DMS79 (cell line): ENCODE results near the gene FOXO3B.
"Not testable (repeated sequence)": the region's sequence is repeated elsewhere in the genome, so short reads cannot be mapped to it uniquely, and the experiment has no call there.

Source experiments
- DNase-seq: peaks from one replicate; lab custom pipeline; 2025; lab: John Stamatoyannopoulos, UW

Gene FOXO3B

DNA sequence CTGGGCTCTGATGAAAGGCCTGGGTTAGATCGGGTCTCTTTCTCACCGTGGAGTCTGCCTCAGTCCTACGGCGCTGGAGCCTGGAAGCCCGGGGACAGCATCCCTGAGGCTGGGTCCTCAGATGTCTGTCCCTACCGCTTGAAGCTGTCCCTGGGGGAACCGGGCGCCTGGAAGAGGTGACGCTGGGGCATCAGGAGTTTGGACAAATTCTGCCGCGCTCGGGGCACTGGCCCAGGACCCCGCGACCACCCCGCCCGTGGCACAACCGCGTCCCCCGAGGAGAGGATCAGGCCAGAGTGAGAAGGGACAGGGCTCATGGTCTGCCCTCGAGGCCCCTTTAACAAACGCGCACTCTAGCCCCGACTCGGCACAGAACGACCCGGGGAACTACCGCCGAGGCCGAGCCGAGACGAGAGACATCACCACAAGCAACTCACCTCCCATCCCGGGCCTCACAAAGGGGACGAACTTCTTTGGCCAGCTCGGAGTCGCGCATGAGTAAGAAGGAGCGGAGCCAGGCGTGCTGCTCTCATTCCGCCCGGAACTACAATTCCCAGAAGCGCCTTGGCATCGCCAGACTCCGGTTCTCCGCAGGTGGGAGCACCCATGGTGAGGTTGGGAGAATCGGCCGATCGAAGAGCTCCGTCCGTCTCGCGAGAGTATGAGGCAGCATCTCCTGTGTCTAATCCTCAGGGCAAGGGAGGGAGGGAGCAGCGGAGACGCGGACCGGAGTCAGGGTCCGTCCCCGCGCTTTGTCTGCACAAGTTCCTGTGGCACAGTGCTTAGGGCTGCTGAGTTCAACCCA is at the start of gene FOXO3B:
Gene FOXO3B (minus strand): TSS at position 548 of the 805 bp plus-strand sequence. CDS start 663 bp downstream, outside the sequence.
- not testable (repeated sequence) for DNase-seq

DNA sequence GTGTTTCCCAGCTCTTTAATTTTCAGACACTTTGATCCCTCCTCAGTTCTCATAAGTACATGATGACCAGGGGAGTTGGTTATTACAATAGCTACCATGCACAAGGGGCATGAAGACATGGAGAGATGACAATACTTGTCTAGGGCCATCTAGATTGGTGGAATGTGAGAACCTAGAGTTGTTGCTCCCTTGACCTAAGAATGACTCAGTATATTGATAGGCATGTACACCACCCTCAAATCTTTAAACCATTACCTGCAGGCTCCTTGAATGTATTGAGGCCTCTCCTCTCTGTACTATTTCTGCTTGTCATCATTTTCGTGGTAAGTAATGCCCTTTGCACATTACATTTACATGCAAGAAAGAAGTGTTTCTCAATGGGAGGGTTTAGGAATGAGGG is 41.4 kb upstream of the FOXO3B start:
- DNase-seq, result not testable (repeated sequence)

DNA sequence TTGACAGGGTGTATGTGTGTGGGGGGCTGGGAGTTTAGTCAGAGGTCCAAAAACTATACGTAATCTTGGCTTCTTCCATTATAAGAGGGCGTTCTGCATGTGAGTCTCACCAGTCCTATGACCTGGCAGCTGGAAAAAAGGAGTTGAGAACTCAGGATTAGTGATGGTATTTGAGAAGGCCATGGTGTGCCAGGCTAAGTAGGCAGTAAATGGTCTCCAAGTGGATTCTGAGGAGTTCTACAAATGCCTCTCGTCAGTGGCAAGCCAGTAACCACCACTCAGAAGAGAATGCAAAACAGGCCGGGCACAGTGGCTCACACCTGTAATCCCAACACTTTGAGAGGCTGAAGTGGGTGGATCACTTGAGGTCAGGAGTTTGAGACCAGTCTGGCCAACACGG is 40.5 kb upstream of the FOXO3B start:
- DNase-seq, result peak; percentile 57

DNA sequence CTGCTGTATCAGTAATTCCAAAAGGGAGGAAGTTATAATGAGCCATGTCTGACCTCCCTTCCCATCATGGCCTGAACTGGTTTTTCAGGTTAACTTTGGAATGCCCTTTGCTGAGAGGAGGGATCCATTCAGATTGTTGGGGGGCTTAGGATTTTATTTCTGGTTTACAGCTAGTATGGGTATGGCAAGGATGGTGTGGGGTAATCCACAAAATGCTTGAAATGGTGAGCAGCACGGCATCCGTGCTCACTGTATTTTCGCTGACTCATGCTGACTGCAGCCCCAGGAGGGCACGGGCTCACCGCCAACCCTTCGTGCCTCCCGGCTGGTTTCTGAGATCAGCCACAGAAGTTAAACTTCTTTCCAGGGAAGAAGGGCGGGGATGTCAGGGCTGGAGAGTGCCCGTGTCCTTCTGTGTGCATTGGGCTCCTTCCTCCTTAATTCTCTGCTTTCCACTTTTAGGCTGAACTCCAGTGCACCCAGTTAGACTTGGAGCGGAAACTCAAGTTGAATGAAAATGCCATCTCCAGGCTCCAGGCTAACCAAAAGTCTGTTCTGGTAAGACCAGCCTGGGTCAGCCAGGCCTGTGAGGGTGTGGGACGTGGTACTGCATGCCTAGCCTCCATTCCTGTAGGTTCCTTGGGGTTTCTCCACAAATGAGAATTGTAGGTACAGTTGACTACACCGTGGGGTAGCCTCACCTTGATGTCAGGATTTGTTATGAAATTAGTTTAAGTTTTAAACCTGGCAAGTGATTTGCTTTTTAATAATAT is 39.8 kb upstream of the FOXO3B start:
- DNase-seq, result not testable (repeated sequence)

DNA sequence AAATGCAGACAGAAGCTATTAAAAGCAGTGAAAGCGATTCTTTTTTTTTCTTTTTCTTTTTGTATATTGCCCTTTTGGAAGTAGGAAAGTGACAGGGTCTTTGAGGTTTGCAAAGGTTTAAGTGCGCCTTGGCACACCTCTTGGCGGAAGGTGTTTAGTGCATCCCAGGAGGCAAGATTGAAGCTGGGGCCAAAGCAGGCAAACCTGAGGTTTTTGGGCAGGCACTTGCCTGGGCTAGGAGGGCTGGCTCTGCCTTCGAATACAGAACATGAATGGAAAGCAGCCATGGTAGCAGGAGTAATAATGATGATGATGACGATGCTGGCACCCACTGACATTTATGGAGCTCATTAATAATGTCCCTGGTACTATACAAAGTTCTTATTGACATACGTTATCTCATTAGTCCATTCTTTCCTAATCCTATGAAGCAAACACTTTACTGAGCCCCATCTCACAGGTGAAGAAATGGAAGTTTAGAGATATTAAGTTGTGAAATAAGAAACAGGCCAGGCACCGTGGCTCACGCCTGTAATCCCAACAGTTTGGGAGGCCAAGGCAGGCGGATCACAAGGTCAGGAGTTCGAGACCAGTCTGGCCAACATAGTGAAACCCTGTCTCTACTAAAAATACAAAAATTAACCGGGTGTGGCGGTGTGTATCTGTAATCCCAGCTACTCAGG is 37.5 kb upstream of the FOXO3B start:
- not testable (repeated sequence) for DNase-seq

DNA sequence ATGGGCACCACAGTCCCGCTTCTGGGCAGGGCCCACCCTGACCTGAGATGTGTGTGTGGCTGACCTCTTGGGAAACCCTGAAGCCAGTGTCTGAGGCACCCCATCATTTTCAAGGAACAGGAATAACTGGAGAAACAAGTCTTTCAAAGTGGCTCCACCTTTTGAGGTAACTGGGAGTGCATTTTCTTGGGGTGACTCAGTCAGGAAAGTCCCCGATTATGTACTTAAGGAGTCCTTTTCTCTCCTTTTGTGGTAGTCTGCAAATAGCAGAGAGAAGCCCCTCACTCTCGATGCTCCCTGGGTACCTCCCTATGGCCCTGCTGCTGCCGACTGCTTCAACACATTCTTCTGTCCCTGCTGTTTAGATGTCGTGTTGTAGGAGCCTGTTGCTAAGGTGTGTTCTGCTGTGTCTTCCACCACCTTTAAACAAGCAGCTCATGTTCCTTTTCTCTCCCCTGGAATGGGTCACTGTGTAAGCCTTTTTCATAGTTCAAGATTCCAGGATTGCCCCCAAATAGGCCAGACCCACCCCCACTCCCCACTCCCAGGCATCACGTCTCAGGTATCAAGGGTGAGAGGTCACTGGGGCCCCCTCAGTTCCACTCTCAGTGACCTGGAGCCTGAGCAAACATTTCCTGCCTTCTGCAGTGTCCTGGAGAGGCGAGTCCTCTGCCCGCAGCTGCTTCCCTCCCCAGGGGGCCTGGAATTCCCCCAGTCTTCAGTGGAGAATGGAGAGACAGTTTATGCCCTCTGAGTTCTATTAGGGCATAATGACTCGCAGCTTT is 36.7 kb upstream of the FOXO3B start:
- DNase-seq, result not testable (repeated sequence)

DNA sequence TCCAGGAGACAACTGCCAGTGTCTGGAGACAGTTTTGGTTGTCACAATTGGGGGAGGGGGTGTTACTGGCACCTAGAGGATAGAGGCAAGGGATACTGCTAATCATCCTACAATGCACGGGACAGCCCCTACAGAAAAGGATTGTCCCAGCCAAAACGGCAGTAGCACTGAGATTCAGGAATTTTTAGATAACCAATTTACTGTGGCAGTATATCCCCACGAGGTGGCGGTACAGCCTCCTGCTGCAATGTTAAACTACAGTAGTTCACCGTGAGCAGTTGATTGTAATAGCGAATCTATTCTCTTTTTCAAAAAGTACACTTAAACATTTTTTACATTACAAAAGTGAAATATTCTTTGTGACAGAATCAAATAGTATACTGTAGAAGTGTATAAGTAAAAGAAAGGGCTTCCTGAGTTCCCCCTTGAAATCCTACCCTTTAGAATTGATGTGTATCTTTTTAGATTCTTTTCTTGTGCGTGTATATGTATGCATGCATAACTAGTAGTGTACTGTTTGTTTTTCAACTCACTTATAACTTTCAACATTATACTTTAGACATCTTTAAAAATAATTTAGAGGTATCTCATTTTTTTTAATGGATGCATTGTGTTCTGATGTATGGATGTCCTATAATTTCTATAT is 30.4 kb upstream of the FOXO3B start:
- DNase-seq, result not testable (repeated sequence)

DNA sequence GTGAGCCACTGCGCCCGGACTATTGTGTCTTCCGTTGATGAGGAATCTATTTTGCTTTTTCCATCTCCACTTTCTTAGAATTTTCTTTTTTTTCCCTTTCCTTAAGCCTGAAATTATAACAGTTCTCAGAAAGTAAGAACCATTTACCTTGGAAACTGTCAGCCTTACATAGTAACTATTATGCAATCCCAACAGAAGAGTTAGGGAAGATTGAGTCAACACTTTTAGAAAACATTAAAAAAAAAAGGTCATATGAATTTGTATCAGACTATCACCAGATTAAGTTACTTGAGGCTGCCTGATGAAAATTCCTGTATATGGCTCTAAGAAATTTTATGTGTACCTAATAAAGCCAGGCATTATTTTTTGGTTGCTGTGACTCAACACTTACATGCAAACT is 26.1 kb upstream of the FOXO3B start:
- DNase-seq, result not testable (repeated sequence)

DNA sequence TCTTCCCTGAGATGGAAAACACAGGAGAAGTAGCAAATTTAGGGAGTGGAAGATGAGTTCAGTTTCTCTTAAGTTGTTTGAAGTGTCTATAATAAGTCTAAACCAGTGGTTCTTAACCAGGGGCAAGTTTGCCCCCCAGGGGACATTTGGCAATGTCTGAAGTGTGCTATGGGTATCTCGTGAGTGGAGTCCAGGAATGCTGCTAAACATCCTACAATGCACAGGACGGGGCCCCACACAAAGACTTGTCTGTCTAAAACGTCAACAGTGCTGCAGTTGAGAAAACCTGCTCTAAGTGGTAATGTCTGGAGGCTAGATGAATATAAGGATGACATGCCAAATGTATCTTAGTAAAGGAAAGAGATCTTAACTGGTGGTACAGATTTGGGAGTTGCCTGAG is 23.8 kb upstream of the FOXO3B start:
- DNase-seq, result not testable (repeated sequence)

DNA sequence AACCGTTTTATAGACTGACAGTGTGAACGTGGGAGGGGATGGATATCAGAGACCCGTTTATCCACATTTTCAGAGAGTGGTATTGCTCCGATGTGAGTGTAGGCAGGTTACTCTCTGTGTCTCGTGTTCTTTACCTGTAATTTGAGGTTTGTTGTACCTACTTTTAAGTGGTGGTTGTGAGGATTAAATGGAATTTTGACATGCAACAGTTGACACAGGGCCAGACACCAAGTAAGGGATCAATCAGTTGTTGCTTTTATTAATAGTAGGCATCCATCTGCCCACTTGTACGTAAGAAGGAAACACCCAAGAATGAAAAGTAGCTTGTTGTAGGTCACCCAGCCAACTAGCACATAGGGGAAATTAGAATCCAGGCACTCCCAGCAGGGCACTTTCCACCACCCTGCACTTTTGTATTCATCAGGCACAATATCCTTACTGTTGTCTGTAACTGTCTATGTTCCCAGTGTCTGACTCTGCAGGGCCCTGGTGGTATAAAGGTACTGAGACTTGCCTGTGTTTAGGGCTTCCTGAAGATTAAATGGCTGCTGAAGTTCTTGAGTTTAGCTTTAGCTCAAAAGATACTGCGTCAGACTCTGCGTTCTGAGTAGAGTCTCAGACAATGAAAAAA is 16.5 kb upstream of the FOXO3B start:
- not testable (repeated sequence) for DNase-seq

DNA sequence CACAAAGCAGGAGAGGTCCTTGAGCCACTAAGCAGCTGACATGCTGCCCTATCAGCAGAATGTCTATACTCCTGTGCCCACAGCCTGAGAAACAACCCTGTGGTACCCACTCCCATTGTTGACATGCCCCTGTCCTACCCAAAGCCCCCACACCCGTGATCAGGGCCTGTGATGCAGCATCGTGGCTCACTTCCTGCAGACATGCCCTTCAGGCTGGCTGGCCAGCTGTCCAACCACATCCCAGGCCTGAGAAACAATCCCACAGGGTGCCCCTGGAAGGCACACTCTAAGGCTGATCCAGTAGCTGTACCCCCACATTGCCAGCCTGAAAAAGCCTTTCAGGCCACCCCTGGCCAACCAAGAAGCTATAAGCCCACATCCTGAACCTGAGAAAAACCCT is 13.0 kb upstream of the FOXO3B start:
- not testable (repeated sequence) for DNase-seq

DNA sequence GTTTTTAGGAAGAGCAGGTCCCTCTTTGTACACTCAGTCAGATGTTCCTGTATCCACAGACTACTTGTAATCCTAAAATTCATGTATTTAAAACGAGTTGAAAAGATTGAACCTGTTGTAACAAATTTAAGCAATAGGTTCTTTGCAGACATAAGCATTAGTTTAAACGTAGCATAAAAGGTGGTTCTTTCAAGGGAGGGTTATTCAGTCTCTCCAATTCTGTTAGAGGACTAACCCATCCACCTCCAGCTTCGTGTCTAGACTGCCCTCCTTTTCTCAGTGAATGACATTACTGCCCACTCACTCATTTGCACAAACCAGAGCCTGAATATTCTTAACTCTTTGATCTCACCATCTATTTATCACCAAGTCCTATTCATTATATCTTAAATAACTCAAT is 554 bp upstream of the FOXO3B start:
- not testable (repeated sequence) for DNase-seq

DNA sequence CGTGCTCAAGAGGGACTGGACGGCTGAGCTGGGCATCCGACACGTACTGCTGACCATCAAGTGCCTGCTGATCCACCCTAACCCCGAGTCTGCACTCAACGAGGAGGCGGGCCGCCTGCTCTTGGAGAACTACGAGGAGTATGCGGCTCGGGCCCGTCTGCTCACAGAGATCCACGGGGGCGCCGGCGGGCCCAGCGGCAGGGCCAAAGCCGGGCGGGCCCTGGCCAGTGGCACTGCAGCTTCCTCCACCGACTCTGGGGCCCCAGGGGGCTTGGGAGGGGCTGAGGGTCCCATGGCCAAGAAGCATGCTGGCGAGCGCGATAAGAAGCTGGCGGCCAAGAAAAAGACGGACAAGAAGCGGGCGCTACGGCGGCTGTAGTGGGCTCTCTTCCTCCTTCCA is 4.7 kb downstream of the FOXO3B start:
- DNase-seq, result not testable (repeated sequence)

DNA sequence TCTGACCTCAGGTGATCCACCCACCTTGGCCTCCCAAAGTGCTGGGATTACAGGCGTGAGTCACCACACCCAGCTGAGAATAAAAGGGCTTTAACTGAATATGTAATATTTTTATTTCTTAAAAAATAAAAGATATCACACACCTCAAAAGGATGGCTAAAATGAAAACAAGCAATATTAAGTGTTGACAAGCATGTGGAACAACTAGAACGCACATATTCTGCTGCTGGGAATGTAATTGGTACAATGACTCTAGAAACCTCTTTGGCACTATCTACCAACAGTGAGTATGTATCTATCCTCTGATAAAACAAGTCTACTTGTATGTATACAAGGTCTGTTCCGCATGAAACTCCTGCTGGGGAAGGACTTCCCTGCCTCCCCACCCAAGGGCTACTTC is 5.2 kb downstream of the FOXO3B start:
- DNase-seq, result not testable (repeated sequence)

DNA sequence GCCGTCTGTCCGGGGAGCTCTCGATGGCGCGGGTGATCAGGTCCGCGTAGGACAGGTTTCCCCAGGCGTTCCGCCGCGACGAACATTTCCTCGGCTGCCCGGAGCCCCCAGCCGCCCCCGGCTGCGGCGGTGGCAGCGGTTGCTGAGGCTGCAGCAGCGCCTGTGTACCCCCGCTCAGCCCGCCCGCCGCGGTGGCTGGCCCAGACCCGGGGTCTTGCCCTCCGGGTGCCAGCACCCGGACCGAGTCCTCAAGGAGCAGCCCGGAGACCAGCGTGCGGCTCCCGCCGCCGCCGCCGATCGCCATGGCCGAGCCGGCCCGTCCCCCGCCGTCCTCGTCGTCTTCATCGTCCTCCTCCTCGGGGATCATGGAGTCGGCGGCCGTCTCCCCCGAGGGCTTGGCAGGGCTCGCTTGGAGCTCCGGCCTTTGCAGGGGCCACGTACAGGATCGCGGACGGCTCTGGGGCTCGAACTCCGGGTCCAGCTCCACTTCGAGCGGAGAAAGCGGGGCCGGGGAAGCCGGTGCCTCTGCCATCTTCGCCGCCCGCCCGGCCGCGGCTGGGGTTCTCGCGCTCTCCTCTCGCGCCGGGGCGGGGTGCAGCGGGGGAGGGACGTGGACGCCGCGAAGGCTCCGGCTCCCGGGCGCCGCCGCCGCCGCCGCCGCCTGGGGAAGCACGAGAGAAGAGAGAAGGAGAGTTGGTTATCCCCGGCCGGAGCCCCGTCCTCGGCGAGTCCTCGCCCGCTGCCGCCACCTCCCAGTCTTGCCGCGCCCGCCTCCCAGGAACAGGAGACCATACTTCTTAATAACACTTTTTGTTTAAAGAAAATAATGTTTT is 9.5 kb downstream of the FOXO3B start:
- not testable (repeated sequence) for DNase-seq

DNA sequence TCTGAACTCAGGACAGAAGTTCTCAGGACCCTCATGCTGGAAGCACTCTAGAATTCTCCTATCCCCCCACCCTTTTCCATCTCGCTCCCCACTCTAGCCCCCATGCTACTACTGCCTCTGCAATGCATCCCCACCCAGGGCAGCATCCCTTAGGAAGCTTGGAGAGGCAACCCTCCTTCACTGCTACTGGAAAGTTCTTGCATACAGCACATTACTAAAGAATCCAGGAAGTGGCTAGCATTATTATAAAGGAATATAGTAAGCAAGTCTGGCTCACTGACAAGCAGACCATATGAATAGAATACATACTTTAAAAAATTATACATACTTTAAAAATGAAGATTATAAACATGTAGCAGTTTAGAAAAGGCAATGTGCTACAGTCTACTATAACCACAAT is 13.5 kb downstream of the FOXO3B start:
- DNase-seq, result not testable (repeated sequence)

DNA sequence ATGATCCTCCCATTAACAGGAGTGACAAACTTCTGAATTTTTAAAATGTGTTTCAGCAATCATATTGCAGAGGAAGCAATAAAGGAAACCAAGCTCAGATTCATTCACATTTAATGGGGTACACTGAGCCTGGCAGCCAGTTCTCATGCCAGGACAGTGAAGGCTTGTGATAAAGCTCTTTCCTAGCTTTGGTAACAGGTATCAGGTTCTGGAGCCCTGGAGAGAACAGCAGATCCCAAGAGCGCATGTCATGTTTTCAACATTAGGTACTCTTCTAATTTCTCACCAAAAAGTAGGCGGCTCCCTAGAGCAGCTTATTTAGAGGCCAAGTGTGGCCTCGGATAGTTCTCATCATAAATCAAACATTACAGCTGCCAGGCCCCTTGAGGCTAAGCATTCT is 14.6 kb downstream of the FOXO3B start:
- not testable (repeated sequence) for DNase-seq

DNA sequence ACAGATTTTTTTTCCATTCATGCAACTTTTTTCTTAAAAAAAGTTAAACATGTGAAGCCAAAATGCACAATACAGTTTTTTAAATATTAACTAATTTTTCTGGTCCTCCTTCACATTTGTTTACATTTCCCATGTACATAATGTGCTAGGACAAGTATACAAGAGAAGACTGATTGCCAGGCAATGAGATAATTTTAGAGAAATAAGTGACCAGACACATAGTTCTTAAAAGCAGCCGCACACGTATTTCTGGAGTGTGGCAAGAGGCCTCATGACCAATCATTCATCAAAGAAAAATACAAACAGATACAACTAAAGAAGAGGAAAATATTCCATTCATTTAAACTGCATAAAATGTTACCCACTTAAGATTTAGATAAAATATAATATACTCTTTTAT is 15.8 kb downstream of the FOXO3B start:
- not testable (repeated sequence) for DNase-seq

DNA sequence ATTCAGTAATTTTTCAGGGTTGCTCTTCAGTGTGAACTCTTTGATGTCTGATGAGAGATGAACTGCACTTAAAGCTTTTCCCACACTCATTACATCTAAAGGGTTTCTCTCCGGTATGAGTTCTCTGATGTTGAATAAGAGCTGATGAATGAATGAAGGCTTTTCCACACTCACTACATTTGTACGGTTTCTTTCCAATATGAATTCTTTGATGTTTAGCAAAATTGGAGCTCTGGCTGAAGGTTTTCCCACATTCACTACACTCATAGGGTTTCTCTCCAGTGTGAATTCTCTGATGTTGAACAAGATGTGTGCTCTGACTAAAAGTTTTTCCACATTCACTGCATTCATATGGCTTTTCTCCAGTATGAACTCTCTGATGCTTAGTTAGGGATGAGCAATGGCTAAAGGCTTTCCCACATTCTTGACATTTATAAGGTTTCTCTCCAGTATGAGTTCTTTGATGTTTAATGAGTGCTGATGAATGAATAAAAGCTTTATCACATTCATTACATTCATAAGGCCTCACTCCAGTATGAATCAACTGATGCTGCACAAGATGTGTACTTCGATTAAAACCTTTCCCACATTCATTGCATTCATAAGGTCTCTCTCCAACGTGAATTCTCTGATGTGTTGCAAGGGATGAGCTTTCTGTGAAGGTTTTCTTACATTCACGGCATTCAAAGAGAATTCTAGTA is 20.0 kb downstream of the FOXO3B start:
- not testable (repeated sequence) for DNase-seq
